GM12878 (cell line): ENCODE measurements around the gene TRAIP. TPM values are rescaled to one million over a fixed set of nuclear protein-coding genes. Genes with fewer than 3 reads are reported as not detected.
A peak's percentile ranks its signal among the peaks of the same experiment; 100 is the strongest.

Experiments used
- ATAC-seq: fragments of 200-7000 bp; cut with Tn5 transposase; 3 replicates; pipeline ENCODE4 v1.9.1; 2020; ENCODE audit warnings: mild to moderate bottlenecking, moderate library complexity
- BruUV-seq: library from RNA; stranded (reverse); fragments of 400-500 nt; replicated peaks from 2 replicates; lab custom pipeline; 2021; lab: Mats Ljungman, UMichigan
- CTCF ChIA-PET: fragments of 300-600 bp; sonication (Branson Sonifier 250); formaldehyde crosslinking; extraction: SDS; loops from one replicate; lab custom pipeline; 2021; ENCODE audit warnings: inconsistent platforms; lab: Yijun Ruan, JAX
- POLR2A ChIA-PET: fragments of 350-600 bp; formaldehyde crosslinking; extraction: SDS; loops from one replicate; lab custom pipeline; 2021; ENCODE audit warnings: inconsistent platforms; lab: Charles Lee
- RAD21 ChIA-PET: fragments of 300-600 bp; sonication (Branson Sonifier 250); formaldehyde crosslinking; loops from one replicate; lab custom pipeline; 2023; ENCODE audit warnings: antibody characterized with exemption; ENCODE audit not compliant: unreplicated experiment; lab: Charles Lee
- SMC1A ChIA-PET: fragments of 300-600 bp; sonication (Branson Sonifier 250); formaldehyde crosslinking; loops from one replicate; lab custom pipeline; 2023; ENCODE audit not compliant: unreplicated experiment, uncharacterized antibody; lab: Charles Lee
- DNase-seq: peaks from one replicate; pipeline ENCODE4 v3.0.0-alpha.2; 2011; ENCODE audit warnings: low read depth, low spot score
- FAIRE-seq: peaks from 3 replicates; lab custom pipeline; 2011; peaks lifted over from hg19 to GRCh38; lab: Jason Lieb, UNC
- H2AFZ ChIP-seq: 2 replicates; pipeline ENCODE4 v1.6.0; 2011; ENCODE audit warnings: low read depth, low read length, control low read depth; ENCODE audit not compliant: control insufficient read depth
- H3K27ac ChIP-seq: 2 replicates; pipeline ENCODE4 v1.5.1; 2011; ENCODE audit warnings: control low read depth; ENCODE audit not compliant: control insufficient read depth, insufficient read depth
- H3K27me3 ChIP-seq, 2 experiments: replicated peaks in 1 of 2; 2 replicates each; pipeline versions ENCODE4 v1.6.0 to v1.6.1; 2011; ENCODE audit warnings: low read length in 1 of 2; ENCODE audit not compliant: control insufficient read depth in 2 of 2, insufficient read depth in 2 of 2
- H3K36me3 ChIP-seq, 2 experiments: 2 replicates each; pipeline ENCODE4 v1.5.1; 2011; ENCODE audit warnings: low read length in 1 of 2; ENCODE audit not compliant: control insufficient read depth in 2 of 2, insufficient read depth in 2 of 2
- H3K4me1 ChIP-seq: 2 replicates; pipeline ENCODE4 v1.6.1; 2011; ENCODE audit warnings: mild to moderate bottlenecking, low read length, moderate library complexity, mixed read lengths; ENCODE audit not compliant: control insufficient read depth, insufficient read depth
- H3K4me2 ChIP-seq: 2 replicates; pipeline ENCODE4 v1.6.0; 2011; ENCODE audit warnings: control low read depth; ENCODE audit not compliant: control insufficient read depth, insufficient read depth
- H3K4me3 ChIP-seq: fragments of 200-600 bp; sonication (generic); 2 replicates; pipeline ENCODE4 v1.5.1; 2016
- H3K79me2 ChIP-seq: 2 replicates; pipeline ENCODE4 v1.6.0; 2011; ENCODE audit warnings: low read length; ENCODE audit not compliant: control insufficient read depth, insufficient read depth
- H3K9ac ChIP-seq: 2 replicates; pipeline ENCODE4 v1.8.0; 2011; ENCODE audit warnings: low read length, control low read depth, mixed read lengths; ENCODE audit not compliant: control insufficient read depth, insufficient read depth
- H3K9me3 ChIP-seq: replicated peaks from 3 replicates; pipeline ENCODE4 v1.5.1; 2011; ENCODE audit warnings: mild to moderate bottlenecking, low read length; ENCODE audit not compliant: control insufficient read depth, insufficient read depth
- H4K20me1 ChIP-seq: 2 replicates; pipeline ENCODE4 v1.6.0; 2011; ENCODE audit not compliant: control insufficient read depth, insufficient read depth
- BMI1 ChIP-seq: fragments of 450-650 bp; IDR thresholded peaks from 2 replicates; pipeline ENCODE4 v1.6.1; 2016; ENCODE audit warnings: mild to moderate bottlenecking, moderate library complexity, borderline replicate concordance
- MYB ChIP-seq: fragments of 150-350 bp; IDR thresholded peaks from 2 replicates; pipeline ENCODE4 v1.6.1; 2014; ENCODE audit warnings: mild to moderate bottlenecking, low read depth, low read length, borderline replicate concordance
- NBN ChIP-seq: fragments of 450-650 bp; IDR thresholded peaks from 2 replicates; pipeline ENCODE4 v1.6.1; 2016
- POLR2AphosphoS2 ChIP-seq: IDR thresholded peaks from 2 replicates; pipeline ENCODE4 v1.6.1; 2011; ENCODE audit warnings: low read depth, mild to moderate bottlenecking, low read length, improper control_type of control experiment, moderate library complexity
- POU2F2 ChIP-seq: IDR thresholded peaks from 3 replicates; pipeline ENCODE4 v1.6.1; 2011; ENCODE audit warnings: low read depth, mild to moderate bottlenecking, low read length, borderline replicate concordance
- RAD21 ChIP-seq: IDR thresholded peaks from 2 replicates; pipeline ENCODE4 v1.6.1; 2011; ENCODE audit warnings: mild to moderate bottlenecking, low read depth, low read length, moderate library complexity; ENCODE audit not compliant: insufficient read depth
- SMC3 ChIP-seq: IDR thresholded peaks from 2 replicates; pipeline ENCODE4 v1.6.1; 2011; ENCODE audit warnings: low read length, improper control_type of control experiment, borderline replicate concordance
- YY1 ChIP-seq: IDR thresholded peaks from 2 replicates; pipeline ENCODE4 v1.6.1; 2011; ENCODE audit warnings: low read depth, mild to moderate bottlenecking, low read length
- WGBS: methylation state at CpG from one replicate; pipeline ENCODE4 v1.1.6; 2016; ENCODE audit warnings: low lambda C conversion rate; ENCODE audit not compliant: insufficient replicate concordance, insufficient coverage; ENCODE audit errors: missing lambda C conversion rate; 5-methylcytosine and 5-hydroxymethylcytosine counted together
- in situ Hi-C: fragments of 300-500 bp; cut with MboI; formaldehyde crosslinking; loops from 9 replicates; pipeline ENCODE4 v1.14.3; 2018; ENCODE audit warnings: mixed read lengths
- intact Hi-C: fragments of 100-400 bp; cut with micrococcal nuclease; formaldehyde crosslinking; loops from one replicate; pipeline ENCODE4 v1.14.2; 2022; ENCODE audit not compliant: unreplicated experiment
- polyA plus RNA-seq, 11 experiments: library from polyadenylated mRNA; depleted of rRNA in 4 of 11; unstranded in 6 of 11; stranded (reverse) in 5 of 11; fragments of >200 nt; fragmentation: Nextera tagmentation in 4 of 11; fragmentation: Illumina TruSeq in 1 of 11; extraction: Ambion mirVana in 4 of 11; extraction: Trizol in 1 of 11; gene quantifications; 1 replicate in 1 of 11; 2 replicates in 10 of 11; pipeline versions ENCODE4 v1.2.1 to v1.2.3, GENCODE V29; 2011 to 2016; ENCODE audit warnings: inconsistent platforms in 2 of 11, missing spikeins in 2 of 11, low read depth in 1 of 11
- total RNA-seq, 4 experiments: library from RNA; depleted of rRNA in 3 of 4; stranded (reverse); fragments of >200 nt in 3 of 4; fragmentation: Illumina TruSeq in 1 of 4; extraction: Trizol in 1 of 4; gene quantifications; 2 replicates each; pipeline versions ENCODE4 v1.2.1 to v1.2.3, GENCODE V29; 2013 to 2021
- TF ChIP-seq, protein P1 (sequence below): IDR thresholded peaks from 2 replicates; pipeline ENCODE4 v1.6.1; 2011; ENCODE audit warnings: mild to moderate bottlenecking, low read depth, low read length, moderate library complexity; ENCODE audit not compliant: insufficient replicate concordance
- TF ChIP-seq, protein P2 (sequence below), 3 experiments: IDR thresholded peaks in 2 of 3; conservative IDR thresholded peaks in 1 of 3; 2 replicates each; pipeline ENCODE4 v1.5.1; 2011; ENCODE audit warnings: low read depth in 3 of 3, low read length in 3 of 3, mild to moderate bottlenecking in 3 of 3, control low read depth in 2 of 3, moderate library complexity in 2 of 3, inconsistent platforms in 1 of 3, mixed read lengths in 1 of 3; ENCODE audit not compliant: control insufficient read depth in 2 of 3, insufficient read depth in 1 of 3; ENCODE audit errors: extremely low read depth in 1 of 3

The TRAIP gene
- total and polyA plus RNA-seq, 10 of the 15 experiments (the other 5 are each of a cell fraction or from before 2014, with no cell fraction given) = 15.9 to 37.0 (median 23.1) TPM

DNA sequence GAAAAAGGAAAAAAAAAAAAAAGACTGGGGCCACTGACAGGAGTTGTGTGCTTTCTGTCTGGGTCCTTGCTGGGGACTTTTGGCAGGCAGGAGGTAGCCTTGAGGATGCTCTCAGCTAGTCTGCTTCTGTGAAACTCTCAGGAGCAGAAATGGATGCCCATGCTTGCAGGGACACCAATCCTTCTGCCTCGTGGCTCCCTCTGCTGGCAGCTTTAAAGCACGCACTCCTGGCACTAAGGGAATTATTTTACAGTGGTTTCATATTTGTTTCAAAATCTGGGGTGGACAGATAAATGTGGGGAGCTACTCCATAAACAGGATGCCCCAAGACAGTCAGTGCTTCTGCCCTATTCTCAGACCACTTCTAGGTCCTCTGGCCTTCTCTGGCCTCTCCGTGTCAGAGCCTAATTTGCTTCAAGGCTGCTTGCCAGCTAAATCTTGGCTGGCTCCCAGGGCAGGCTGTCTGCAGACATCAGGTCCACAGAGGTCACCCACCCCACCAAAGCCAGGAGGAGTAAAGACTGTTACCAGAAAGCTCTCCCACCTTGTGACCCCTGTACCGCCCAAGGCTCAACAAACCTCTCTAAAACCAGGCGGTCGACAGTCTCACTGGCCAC is 17.1 kb downstream of the TRAIP start:
- no peaks in the 10 kb centered on the region for H4K20me1 ChIP-seq
- H3K27ac ChIP-seq = no peak overlapping the region
- in situ Hi-C loops = no loop called here
- H3K4me3 ChIP-seq = no peak overlapping the region
- H3K4me2 ChIP-seq = no peak overlapping the region
- ATAC-seq = peak; percentile 99
- H3K27me3 ChIP-seq = no peaks in the 10 kb centered on the region
- no peak overlapping the region for H3K9ac ChIP-seq
- H2AFZ ChIP-seq = no peak overlapping the region; the same call in 1 of the 2 replicates
- 49% methylated on average over 6 of the region's 6 CpGs for WGBS
- BruUV-seq = no TSS peak
- ChIA-PET RAD21 (interaction anchor here (0.6 to 7.0 kb wide), 19 partner anchors 13 to 404 kb away, joined by 3 to 182 read pairs (median 4); partner anchors contain the start of genes CDHR4, INKA1, IP6K1 and MON1A), POLR2A (interaction anchor here (0.6 to 2.4 kb wide), 9 partner anchors 13 to 93 kb away, joined by 3 to 21 read pairs (median 4); partner anchors contain the start of gene INKA1), CTCF (interaction anchor here (0.6 to 14.1 kb wide), 39 partner anchors 9 to 498 kb away, joined by 3 to 327 read pairs (median 5); partner anchors contain the start of genes AMIGO3, CDHR4, GMPPB and INKA1), SMC1A (interaction anchor here (0.8 to 7.5 kb wide), 15 partner anchors 12 to 300 kb away, joined by 3 to 146 read pairs (median 4); partner anchors contain the start of genes CDHR4, INKA1, TRAIP and UBA7)
- no peaks in the 10 kb centered on the region for H3K4me1 ChIP-seq
- peak; percentile 23 for DNase-seq
- no peaks in the 10 kb centered on the region for H3K79me2 ChIP-seq
- intact Hi-C loops = loop anchor here (1.0 to 5.0 kb wide), 3 partner anchors 37 to 136 kb away; partner anchors contain the start of gene GMPPB
- TF ChIP-seq MYB = no peak
- TF ChIP-seq POU2F2 = 0 out of 3 replicates have a peak, but pooled peaks have one; percentile 23
- TF ChIP-seq, protein P1, sequence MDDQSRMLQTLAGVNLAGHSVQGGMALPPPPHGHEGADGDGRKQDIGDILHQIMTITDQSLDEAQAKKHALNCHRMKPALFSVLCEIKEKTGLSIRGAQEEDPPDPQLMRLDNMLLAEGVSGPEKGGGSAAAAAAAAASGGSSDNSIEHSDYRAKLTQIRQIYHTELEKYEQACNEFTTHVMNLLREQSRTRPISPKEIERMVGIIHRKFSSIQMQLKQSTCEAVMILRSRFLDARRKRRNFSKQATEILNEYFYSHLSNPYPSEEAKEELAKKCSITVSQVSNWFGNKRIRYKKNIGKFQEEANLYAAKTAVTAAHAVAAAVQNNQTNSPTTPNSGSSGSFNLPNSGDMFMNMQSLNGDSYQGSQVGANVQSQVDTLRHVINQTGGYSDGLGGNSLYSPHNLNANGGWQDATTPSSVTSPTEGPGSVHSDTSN = no peak
- TF ChIP-seq YY1 = peak; percentile 92
- TF ChIP-seq, protein P2, sequence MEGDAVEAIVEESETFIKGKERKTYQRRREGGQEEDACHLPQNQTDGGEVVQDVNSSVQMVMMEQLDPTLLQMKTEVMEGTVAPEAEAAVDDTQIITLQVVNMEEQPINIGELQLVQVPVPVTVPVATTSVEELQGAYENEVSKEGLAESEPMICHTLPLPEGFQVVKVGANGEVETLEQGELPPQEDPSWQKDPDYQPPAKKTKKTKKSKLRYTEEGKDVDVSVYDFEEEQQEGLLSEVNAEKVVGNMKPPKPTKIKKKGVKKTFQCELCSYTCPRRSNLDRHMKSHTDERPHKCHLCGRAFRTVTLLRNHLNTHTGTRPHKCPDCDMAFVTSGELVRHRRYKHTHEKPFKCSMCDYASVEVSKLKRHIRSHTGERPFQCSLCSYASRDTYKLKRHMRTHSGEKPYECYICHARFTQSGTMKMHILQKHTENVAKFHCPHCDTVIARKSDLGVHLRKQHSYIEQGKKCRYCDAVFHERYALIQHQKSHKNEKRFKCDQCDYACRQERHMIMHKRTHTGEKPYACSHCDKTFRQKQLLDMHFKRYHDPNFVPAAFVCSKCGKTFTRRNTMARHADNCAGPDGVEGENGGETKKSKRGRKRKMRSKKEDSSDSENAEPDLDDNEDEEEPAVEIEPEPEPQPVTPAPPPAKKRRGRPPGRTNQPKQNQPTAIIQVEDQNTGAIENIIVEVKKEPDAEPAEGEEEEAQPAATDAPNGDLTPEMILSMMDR (IDR thresholded peaks at IDR 0.05 in 2 of 3, conservative IDR thresholded peaks at IDR 0.05 in 1 of 3; ENCODE audit: control insufficient read depth in 2 of 3, extremely low read depth in 1 of 3, insufficient read depth in 1 of 3, low read depth in 3 of 3, low read length in 3 of 3) = peak; percentile 84 to 96 (median 89)
- peak; percentile 99 for TF ChIP-seq SMC3
- TF ChIP-seq POLR2AphosphoS2 = no peak
- TF ChIP-seq RAD21 = peak; percentile 96
- TF ChIP-seq NBN = 0 out of 2 replicates have a peak, but pooled peaks have one; percentile 32
- TF ChIP-seq BMI1 = no peak
- H3K9me3 ChIP-seq = no peaks in the 10 kb centered on the region
- H3K36me3 ChIP-seq = peaks cover 14 to 18% of the 10 kb centered on the region in 2 experiments
- FAIRE-seq = peak; percentile 89
